ENCODE measurements around the gene RHBG.
"Not testable (repeated sequence)": the region's sequence is repeated elsewhere in the genome, so short reads cannot be mapped to it uniquely, and the experiment has no call there.

GRCh38 chr1:156346035-156346434 is 23.0 kb upstream of the RHBG start:
- not testable (repeated sequence) for TF ChIP-seq CTCF (IDR thresholded peaks at IDR 0.05; ENCODE audit: low read depth, low read length); POLR2A (IDR thresholded peaks at IDR 0.05; ENCODE audit: extremely low read depth, insufficient read length); MYC (IDR thresholded peaks at IDR 0.05; ENCODE audit: low read depth, low read length); MAX (IDR thresholded peaks at IDR 0.05; ENCODE audit: low read depth, low read length)

All from NB4 (cell line).